GM12878 (cell line): ENCODE data around the gene RNF220.

ENCODE experiments used
- ASH2L ChIP-seq: fragments of 300-600, 200-600 bp; sonication (generic); IDR thresholded peaks from 2 replicates; pipeline ENCODE4 v1.6.1; 2017; ENCODE audit warnings: low read depth, mild to moderate bottlenecking, borderline replicate concordance
- RFX5 ChIP-seq: IDR thresholded peaks from 2 replicates; pipeline ENCODE4 v1.6.1; 2011; ENCODE audit warnings: low read depth, low read length, improper control_type of control experiment
- SIN3A ChIP-seq: IDR thresholded peaks from 2 replicates; pipeline ENCODE4 v1.6.1; 2012; ENCODE audit warnings: low read depth, low read length, improper control_type of control experiment

GRCh38 chr1:44637702-44638411, 232.8 kb downstream of the RNF220 start:
- TF ChIP-seq ASH2L = no peak
- no peak for TF ChIP-seq RFX5
- no peak for TF ChIP-seq SIN3A
